Testis (tissue), 3 donors: ENCODE data around the gene EVA1B. TPM values are rescaled to one million over a fixed set of nuclear protein-coding genes. Genes with fewer than 3 reads are reported as not detected.
A peak's percentile ranks its signal among the peaks of the same experiment; 100 is the strongest.

Experiments
- DNase-seq: peaks from one replicate; pipeline ENCODE4 v3.0.0-alpha.2; 2019
- H3K27ac ChIP-seq, 2 donors: fragments of 200-600 bp; sonication (generic); one replicate each; pipeline ENCODE4 v1.5.1; 2019
- H3K27me3 ChIP-seq: fragments of 200-600 bp; sonication (generic); one replicate; pipeline ENCODE4 v1.5.1; 2019
- H3K36me3 ChIP-seq: fragments of 200-600 bp; sonication (generic); one replicate; pipeline ENCODE4 v1.5.1; 2017; ENCODE audit warnings: low read depth; ENCODE audit errors: missing control alignments
- H3K4me1 ChIP-seq: fragments of 200-600 bp; sonication (generic); one replicate; pipeline ENCODE4 v1.5.1; 2019
- H3K4me3 ChIP-seq, 2 donors: fragments of 200-600 bp; sonication (generic); one replicate each; pipeline ENCODE4 v1.5.1; 2017 to 2019
- H3K9me3 ChIP-seq: fragments of 200-600 bp; sonication (generic); one replicate; pipeline ENCODE4 v1.5.1; 2017
- CTCF ChIP-seq, 3 experiments: fragments of 450-650 bp in 2 of 3; fragments of 200-600 bp in 1 of 3; sonication (generic) in 1 of 3; IDR thresholded peaks; one replicate each; pipeline ENCODE4 v1.5.1; 2016 to 2019; ENCODE audit warnings: antibody characterized with exemption in 3 of 3, mild to moderate bottlenecking in 2 of 3, moderate library complexity in 1 of 3
- POLR2A ChIP-seq: fragments of 450-650 bp; IDR thresholded peaks from one replicate; pipeline ENCODE4 v1.6.1; 2017; ENCODE audit warnings: antibody characterized with exemption, mild to moderate bottlenecking, moderate library complexity
- whole genome bisulfite sequencing, 2 donors: methylation state at CpG; one replicate each; pipeline ENCODE4 v1.1.5; 2018; 5-methylcytosine and 5-hydroxymethylcytosine counted together
- intact Hi-C: fragments of 100-400 bp; cut with DNase I; formaldehyde crosslinking; loops from one replicate; pipeline ENCODE4 v1.15.1; 2023; ENCODE audit warnings: low total_unique reads
- polyA plus RNA-seq: library from polyadenylated mRNA; stranded (reverse); fragments of 350-450 nt; fragmentation: Illumina TruSeq; extraction: RNeasy Lipid Tissue Mini Kit (QIAGEN cat#74804); gene quantifications from one replicate; pipeline ENCODE4 v1.2.3, GENCODE V29; 2014; ENCODE audit warnings: low read depth, low replicate concordance; ENCODE audit not compliant: insufficient read depth
- total RNA-seq, 2 donors: library from RNA; depleted of rRNA; stranded (reverse); fragments of >200 nt; gene quantifications; one replicate each; pipeline ENCODE4 v1.2.3, GENCODE V29; 2016

EVA1B gene
- total and polyA plus RNA-seq, 3 donors from 2014 or later, result 9.1 to 19.4 (median 9.6) TPM

- H3K27ac ChIP-seq, result peak overlapping the region in 1 of 2 donors; percentile 5
- no peaks in the 10 kb centered on the region for H3K36me3 ChIP-seq
- no peak overlapping the region for H3K4me3 ChIP-seq
- 27 to 41% methylated on average over 1 of the region's 1 CpG for WGBS, 2 donors
- peaks cover 43% of the 10 kb centered on the region for H3K4me1 ChIP-seq
- TF ChIP-seq POLR2A, result no peak
- TF ChIP-seq CTCF (IDR thresholded peaks at IDR 0.05), result no peak
- DNase-seq, result no peak
- no peaks in the 10 kb centered on the region for H3K9me3 ChIP-seq
- H3K27me3 ChIP-seq, result no peaks in the 10 kb centered on the region
- intact Hi-C loops, result loop anchor here (10.0 kb wide), 2 partner anchors 59 to 129 kb away; partner anchors contain the start of genes MAP7D1 and THRAP3
These were observed 39.4 kb downstream of the EVA1B start for GRCh38 chr1:36284061-36284460.

GRCh38 chr1:36279789-36280296 is 43.6 kb downstream of the EVA1B start:
- Histone ChIP-seq H3K27ac (peak overlapping the region; percentile 77 to 83), H3K36me3 (no peaks in the 10 kb centered on the region), H3K4me3 (no peak overlapping the region), H3K27me3 (no peaks in the 10 kb centered on the region), H3K9me3 (no peaks in the 10 kb centered on the region), H3K4me1 (peaks cover 49% of the 10 kb centered on the region)
- intact Hi-C loops, result loop anchor here (10.0 kb wide), 2 partner anchors 55 to 125 kb away; partner anchors contain the start of genes MAP7D1 and THRAP3
- TF ChIP-seq POLR2A, result no peak
- no peak for TF ChIP-seq CTCF (IDR thresholded peaks at IDR 0.05)
- WGBS, 2 donors, result 50 to 66% methylated on average over 7 of the region's 7 CpGs
- no peak for DNase-seq

GRCh38 chr1:36279110-36279788 is 44.2 kb downstream of the EVA1B start:
- peak overlapping the region; percentile 77 to 83 for H3K27ac ChIP-seq
- H3K4me3 ChIP-seq, result no peak overlapping the region
- H3K36me3 ChIP-seq, result no peaks in the 10 kb centered on the region
- intact Hi-C loops, result no loop called here
- no peak for TF ChIP-seq POLR2A
- TF ChIP-seq CTCF (IDR thresholded peaks at IDR 0.05), result no peak
- H3K4me1 ChIP-seq, result peaks cover 44% of the 10 kb centered on the region
- H3K27me3 ChIP-seq, result no peaks in the 10 kb centered on the region
- H3K9me3 ChIP-seq, result no peaks in the 10 kb centered on the region
- WGBS, 2 donors, result 22 to 24% methylated on average over 2 of the region's 2 CpGs
- DNase-seq, result peak; percentile 60

GRCh38 chr1:36276688-36277087 is 46.8 kb downstream of the EVA1B start:
- intact Hi-C loops, result no loop called here

More at GRCh38 chr1:36276688-36277087, 46.8 kb downstream of the EVA1B start:
- WGBS, 2 donors, result 91 to 95% methylated on average over 6 of the region's 6 CpGs
- TF ChIP-seq CTCF (IDR thresholded peaks at IDR 0.05) (no peak), POLR2A (no peak)
- no peak overlapping the region for H3K4me3 ChIP-seq
- DNase-seq, result no peak
- no peak overlapping the region for H3K27ac ChIP-seq
- H3K9me3 ChIP-seq, result no peaks in the 10 kb centered on the region
- peaks cover 51% of the 10 kb centered on the region for H3K4me1 ChIP-seq
- H3K36me3 ChIP-seq, result no peaks in the 10 kb centered on the region
- H3K27me3 ChIP-seq, result no peaks in the 10 kb centered on the region
